HepG2 (cell line): ENCODE data around the gene CSTF1.

Experiments used
- ATAD3A ChIP-seq: sonication (generic); formaldehyde crosslinking; IDR thresholded peaks from 2 replicates; pipeline ENCODE4 v1.4.0; 2020; ENCODE audit warnings: missing genetic modification reagents
- GPN1 ChIP-seq: sonication (generic); formaldehyde crosslinking; IDR thresholded peaks from 2 replicates; pipeline ENCODE4 v1.5.1; 2020; ENCODE audit warnings: missing genetic modification reagents, borderline replicate concordance
- ZFP41 ChIP-seq: sonication (generic); formaldehyde crosslinking; IDR thresholded peaks from 2 replicates; pipeline ENCODE4 v1.4.0; 2020; ENCODE audit warnings: mild to moderate bottlenecking, missing genetic modification reagents, borderline replicate concordance
- ZNF207 ChIP-seq: fragments of 450-650 bp; IDR thresholded peaks from 2 replicates; pipeline ENCODE4 v1.6.1; 2016; ENCODE audit warnings: antibody characterized with exemption, borderline replicate concordance
- ZNF234 ChIP-seq: sonication (generic); formaldehyde crosslinking; conservative IDR thresholded peaks from 2 replicates; pipeline ENCODE4 v1.5.1; 2020; ENCODE audit warnings: mild to moderate bottlenecking, missing genetic modification reagents
- TF ChIP-seq, protein P1 (sequence below): conservative IDR thresholded peaks from 2 replicates; pipeline ENCODE4 v1.6.1; 2018; ENCODE audit warnings: missing genetic modification reagents
- TF ChIP-seq, protein P2 (sequence below), 2 experiments: IDR thresholded peaks; 2 replicates each; pipeline ENCODE4 v1.6.1; 2011 to 2012; ENCODE audit warnings: low read length in 2 of 2, borderline replicate concordance in 1 of 2, low read depth in 1 of 2, mild to moderate bottlenecking in 1 of 2, moderate library complexity in 1 of 2
- TF ChIP-seq, protein P3 (sequence below): sonication (generic); formaldehyde crosslinking; IDR thresholded peaks from 2 replicates; pipeline ENCODE4 v1.5.0; 2020; ENCODE audit warnings: mild to moderate bottlenecking, missing genetic modification reagents, moderate library complexity

DNA sequence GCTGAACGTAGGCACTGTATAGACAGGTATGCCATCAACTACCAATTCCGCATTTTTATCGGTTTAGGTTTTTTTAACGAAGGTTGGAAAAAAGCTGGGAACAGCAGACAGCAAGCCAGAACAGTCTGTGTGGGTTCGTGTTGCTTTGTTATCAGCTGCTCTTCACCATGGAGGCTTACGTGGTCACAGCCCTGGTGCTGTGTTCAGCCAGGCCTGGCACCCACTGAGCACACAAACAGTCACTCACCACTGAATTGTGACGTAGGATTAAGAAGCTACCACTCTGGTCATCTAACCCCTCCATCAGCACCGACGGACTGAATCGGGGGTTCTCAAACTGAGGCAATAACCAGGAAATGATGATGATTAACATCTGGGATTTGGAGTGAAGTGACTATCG is 20.5 kb upstream of the CSTF1 start:
- TF ChIP-seq, protein P1, sequence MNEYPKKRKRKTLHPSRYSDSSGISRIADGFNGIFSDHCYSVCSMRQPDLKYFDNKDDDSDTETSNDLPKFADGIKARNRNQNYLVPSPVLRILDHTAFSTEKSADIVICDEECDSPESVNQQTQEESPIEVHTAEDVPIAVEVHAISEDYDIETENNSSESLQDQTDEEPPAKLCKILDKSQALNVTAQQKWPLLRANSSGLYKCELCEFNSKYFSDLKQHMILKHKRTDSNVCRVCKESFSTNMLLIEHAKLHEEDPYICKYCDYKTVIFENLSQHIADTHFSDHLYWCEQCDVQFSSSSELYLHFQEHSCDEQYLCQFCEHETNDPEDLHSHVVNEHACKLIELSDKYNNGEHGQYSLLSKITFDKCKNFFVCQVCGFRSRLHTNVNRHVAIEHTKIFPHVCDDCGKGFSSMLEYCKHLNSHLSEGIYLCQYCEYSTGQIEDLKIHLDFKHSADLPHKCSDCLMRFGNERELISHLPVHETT (CRISPR knock-in tag), result no peak
- TF ChIP-seq ZNF207, result no peak
- no peak for TF ChIP-seq ZNF234 (CRISPR knock-in tag)
- no peak for TF ChIP-seq ATAD3A (CRISPR knock-in tag)
- TF ChIP-seq, protein P2, sequence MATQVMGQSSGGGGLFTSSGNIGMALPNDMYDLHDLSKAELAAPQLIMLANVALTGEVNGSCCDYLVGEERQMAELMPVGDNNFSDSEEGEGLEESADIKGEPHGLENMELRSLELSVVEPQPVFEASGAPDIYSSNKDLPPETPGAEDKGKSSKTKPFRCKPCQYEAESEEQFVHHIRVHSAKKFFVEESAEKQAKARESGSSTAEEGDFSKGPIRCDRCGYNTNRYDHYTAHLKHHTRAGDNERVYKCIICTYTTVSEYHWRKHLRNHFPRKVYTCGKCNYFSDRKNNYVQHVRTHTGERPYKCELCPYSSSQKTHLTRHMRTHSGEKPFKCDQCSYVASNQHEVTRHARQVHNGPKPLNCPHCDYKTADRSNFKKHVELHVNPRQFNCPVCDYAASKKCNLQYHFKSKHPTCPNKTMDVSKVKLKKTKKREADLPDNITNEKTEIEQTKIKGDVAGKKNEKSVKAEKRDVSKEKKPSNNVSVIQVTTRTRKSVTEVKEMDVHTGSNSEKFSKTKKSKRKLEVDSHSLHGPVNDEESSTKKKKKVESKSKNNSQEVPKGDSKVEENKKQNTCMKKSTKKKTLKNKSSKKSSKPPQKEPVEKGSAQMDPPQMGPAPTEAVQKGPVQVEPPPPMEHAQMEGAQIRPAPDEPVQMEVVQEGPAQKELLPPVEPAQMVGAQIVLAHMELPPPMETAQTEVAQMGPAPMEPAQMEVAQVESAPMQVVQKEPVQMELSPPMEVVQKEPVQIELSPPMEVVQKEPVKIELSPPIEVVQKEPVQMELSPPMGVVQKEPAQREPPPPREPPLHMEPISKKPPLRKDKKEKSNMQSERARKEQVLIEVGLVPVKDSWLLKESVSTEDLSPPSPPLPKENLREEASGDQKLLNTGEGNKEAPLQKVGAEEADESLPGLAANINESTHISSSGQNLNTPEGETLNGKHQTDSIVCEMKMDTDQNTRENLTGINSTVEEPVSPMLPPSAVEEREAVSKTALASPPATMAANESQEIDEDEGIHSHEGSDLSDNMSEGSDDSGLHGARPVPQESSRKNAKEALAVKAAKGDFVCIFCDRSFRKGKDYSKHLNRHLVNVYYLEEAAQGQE (IDR thresholded peaks at IDR 0.05; ENCODE audit: borderline replicate concordance in 1 of 2, low read depth in 1 of 2, low read length in 2 of 2), result no peak
- TF ChIP-seq GPN1 (CRISPR knock-in tag), result no peak
- TF ChIP-seq, protein P3, sequence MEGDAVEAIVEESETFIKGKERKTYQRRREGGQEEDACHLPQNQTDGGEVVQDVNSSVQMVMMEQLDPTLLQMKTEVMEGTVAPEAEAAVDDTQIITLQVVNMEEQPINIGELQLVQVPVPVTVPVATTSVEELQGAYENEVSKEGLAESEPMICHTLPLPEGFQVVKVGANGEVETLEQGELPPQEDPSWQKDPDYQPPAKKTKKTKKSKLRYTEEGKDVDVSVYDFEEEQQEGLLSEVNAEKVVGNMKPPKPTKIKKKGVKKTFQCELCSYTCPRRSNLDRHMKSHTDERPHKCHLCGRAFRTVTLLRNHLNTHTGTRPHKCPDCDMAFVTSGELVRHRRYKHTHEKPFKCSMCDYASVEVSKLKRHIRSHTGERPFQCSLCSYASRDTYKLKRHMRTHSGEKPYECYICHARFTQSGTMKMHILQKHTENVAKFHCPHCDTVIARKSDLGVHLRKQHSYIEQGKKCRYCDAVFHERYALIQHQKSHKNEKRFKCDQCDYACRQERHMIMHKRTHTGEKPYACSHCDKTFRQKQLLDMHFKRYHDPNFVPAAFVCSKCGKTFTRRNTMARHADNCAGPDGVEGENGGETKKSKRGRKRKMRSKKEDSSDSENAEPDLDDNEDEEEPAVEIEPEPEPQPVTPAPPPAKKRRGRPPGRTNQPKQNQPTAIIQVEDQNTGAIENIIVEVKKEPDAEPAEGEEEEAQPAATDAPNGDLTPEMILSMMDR (CRISPR knock-in tag), result no peak
- no peak for TF ChIP-seq ZFP41
